Endothelial cell of umbilical vein (primary cell): ENCODE data around the gene FLRT3. TPM values are rescaled to one million over a fixed set of nuclear protein-coding genes. Genes with fewer than 3 reads are reported as not detected.

Source experiments
- BruUV-seq: library from RNA; stranded (reverse); fragments of 400-500 nt; replicated peaks from 2 replicates; lab custom pipeline; 2021; lab: Mats Ljungman, UMichigan
- CTCF ChIA-PET: fragments of 300-600, 350-600 bp; sonication (Branson Sonifier 250); formaldehyde crosslinking; loops from one replicate; lab custom pipeline; 2021; ENCODE audit warnings: antibody characterized with exemption, inconsistent platforms; lab: Charles Lee
- POLR2A ChIA-PET: fragments of 300-600, 350-600 bp; sonication (Branson Sonifier 250); formaldehyde crosslinking; loops from one replicate; lab custom pipeline; 2021; ENCODE audit warnings: antibody characterized with exemption, inconsistent platforms; lab: Charles Lee
- DNase-seq: peaks from one replicate; pipeline ENCODE4 v3.0.0-alpha.2; 2011; ENCODE audit warnings: low read depth, low spot score
- FAIRE-seq: peaks from 2 replicates; lab custom pipeline; 2011; peaks lifted over from hg19 to GRCh38; lab: Jason Lieb, UNC
- H2AFZ ChIP-seq: 2 replicates; pipeline ENCODE4 v1.6.0; 2012; ENCODE audit warnings: low read depth, low read length, control low read depth, inconsistent platforms
- H3K27ac ChIP-seq: 2 replicates; pipeline ENCODE4 v1.5.1; 2011; ENCODE audit warnings: low read depth, mild to moderate bottlenecking, control low read depth, low read length, moderate library complexity; ENCODE audit not compliant: insufficient read depth
- H3K27me3 ChIP-seq, 2 experiments: 2 replicates each; pipeline versions ENCODE4 v1.6.0 to v1.6.1; 2011; ENCODE audit warnings: low read length in 2 of 2, mixed read lengths in 1 of 2; ENCODE audit not compliant: control insufficient read depth in 2 of 2, insufficient read depth in 2 of 2
- H3K36me3 ChIP-seq, 2 experiments: 2 replicates in 1 of 2; 3 replicates in 1 of 2; pipeline ENCODE4 v1.5.1; 2011; ENCODE audit warnings: low read length in 2 of 2, mild to moderate bottlenecking in 1 of 2, moderate library complexity in 1 of 2; ENCODE audit not compliant: control insufficient read depth in 2 of 2, insufficient read depth in 2 of 2; ENCODE audit errors: extremely low read depth in 1 of 2
- H3K4me1 ChIP-seq: 3 replicates; pipeline ENCODE4 v1.5.1; 2011; ENCODE audit warnings: mild to moderate bottlenecking, low read length; ENCODE audit not compliant: control insufficient read depth, insufficient read depth; ENCODE audit errors: extremely low read depth
- H3K4me2 ChIP-seq: 2 replicates; pipeline ENCODE4 v1.6.1; 2011; ENCODE audit warnings: low read length, control low read depth, mixed read lengths; ENCODE audit not compliant: insufficient read depth
- H3K4me3 ChIP-seq, 3 experiments: fragments of 200-600 bp in 1 of 3; sonication (generic), shearing (Covaris generic) in 1 of 3; replicated peaks in 1 of 3; 2 replicates each; pipeline ENCODE4 v1.5.1; 2011 to 2016; ENCODE audit warnings: control low read depth in 3 of 3, low read length in 3 of 3, mild to moderate bottlenecking in 2 of 3, inconsistent platforms in 1 of 3, low read depth in 1 of 3, moderate library complexity in 1 of 3; ENCODE audit not compliant: insufficient read depth in 1 of 3
- H3K79me2 ChIP-seq: 2 replicates; pipeline ENCODE4 v1.6.0; 2012; ENCODE audit warnings: low read length, inconsistent platforms; ENCODE audit not compliant: control insufficient read depth, insufficient read depth
- H3K9ac ChIP-seq: replicated peaks from 2 replicates; pipeline ENCODE3; 2011; ENCODE audit warnings: low read length, control low read depth; ENCODE audit not compliant: insufficient read depth; ENCODE audit errors: extremely low read depth
- H3K9me1 ChIP-seq: replicated peaks from 3 replicates; pipeline ENCODE4 v1.6.0; 2011; ENCODE audit warnings: mild to moderate bottlenecking, low read length; ENCODE audit not compliant: control insufficient read depth, insufficient read depth; ENCODE audit errors: extremely low read depth
- H3K9me3 ChIP-seq: replicated peaks from 2 replicates; pipeline ENCODE4 v1.5.1; 2012; ENCODE audit warnings: low read length, inconsistent platforms; ENCODE audit not compliant: control insufficient read depth, insufficient read depth
- H4K20me1 ChIP-seq: replicated peaks from 2 replicates; pipeline ENCODE3; 2011; ENCODE audit warnings: mild to moderate bottlenecking, low read length; ENCODE audit not compliant: control insufficient read depth, insufficient read depth; ENCODE audit errors: extremely low read depth
- CTCF ChIP-seq, 2 donors: IDR thresholded peaks; 1 replicate in 1 of 2; 2 replicates in 1 of 2; pipeline ENCODE4 v1.5.1; 2011; ENCODE audit warnings: low read length in 2 of 2, mild to moderate bottlenecking in 2 of 2, moderate library complexity in 2 of 2, control low read depth in 1 of 2, inconsistent platforms in 1 of 2, low read depth in 1 of 2; ENCODE audit not compliant: insufficient read depth in 1 of 2; ENCODE audit errors: extremely low read depth in 1 of 2
- EZH2 ChIP-seq: IDR thresholded peaks from 2 replicates; pipeline ENCODE4 v1.6.1; 2012; ENCODE audit warnings: borderline replicate concordance, low read depth, mild to moderate bottlenecking, moderate library complexity, low read length, inconsistent platforms; ENCODE audit not compliant: severe bottlenecking
- GATA2 ChIP-seq: IDR thresholded peaks from 2 replicates; pipeline ENCODE4 v1.7.0; 2011; ENCODE audit warnings: low read depth, mild to moderate bottlenecking, moderate library complexity, mixed read lengths, low read length; ENCODE audit not compliant: insufficient read length, insufficient read depth
- JUN ChIP-seq: IDR thresholded peaks from 2 replicates; pipeline ENCODE4 v1.6.1; 2011; ENCODE audit warnings: borderline replicate concordance, low read depth; ENCODE audit not compliant: insufficient read length, insufficient read depth
- MYC ChIP-seq: IDR thresholded peaks from one replicate; pipeline ENCODE4 v1.6.1; 2011; ENCODE audit warnings: mild to moderate bottlenecking, low read depth, low read length
- POLR2A ChIP-seq: IDR thresholded peaks from 2 replicates; pipeline ENCODE4 v1.6.1; 2012; ENCODE audit warnings: low read depth, mild to moderate bottlenecking, control low read depth, low read length
- dilution Hi-C: fragments of 300-500 bp; cut with MboI; formaldehyde crosslinking; loops from one replicate; pipeline ENCODE4 v1.15.0; 2019; ENCODE audit warnings: low sequenced_read_pairs; ENCODE audit not compliant: extremely low pct_ligation_motif_present
- intact Hi-C: fragments of 100-400 bp; cut with micrococcal nuclease; formaldehyde crosslinking; loops from one replicate; pipeline ENCODE4 v1.10.0; 2022
- polyA plus RNA-seq, 4 experiments: library from polyadenylated mRNA; depleted of rRNA in 3 of 4; stranded (reverse) in 3 of 4; unstranded in 1 of 4; fragments of >200 nt; gene quantifications; 2 replicates each; pipeline versions ENCODE4 v1.2.1 to v1.2.3, GENCODE V29; 2011 to 2012; ENCODE audit warnings: missing spikeins in 1 of 4
- total RNA-seq: library from RNA; stranded (reverse); gene quantifications from 2 replicates; pipeline ENCODE4 v1.2.3, GENCODE V29; 2021

FLRT3 gene
- total and polyA plus RNA-seq, 2 donors (not counting 3 experiments of a cell fraction or from before 2014, with no cell fraction given), result 0.06 to 0.13 TPM

GRCh38 chr20:14313341-14314020, 23.9 kb downstream of the FLRT3 start:
- H3K4me2 ChIP-seq, result no peak overlapping the region
- H4K20me1 ChIP-seq, result no peaks in the 10 kb centered on the region
- H3K79me2 ChIP-seq, result no peaks in the 10 kb centered on the region
- no peaks in the 10 kb centered on the region for H3K9me3 ChIP-seq
- intact Hi-C loops (no loop called here), dilution Hi-C loops (no loop called here)
- no TSS peak for BruUV-seq
- H3K27me3 ChIP-seq, result no peaks in the 10 kb centered on the region
- ChIA-PET POLR2A (no interaction called here), CTCF (no interaction called here)
- no peaks in the 10 kb centered on the region for H3K4me1 ChIP-seq
- no peak overlapping the region for H3K27ac ChIP-seq
- H3K36me3 ChIP-seq, result no peaks in the 10 kb centered on the region
- no peak overlapping the region for H3K9ac ChIP-seq
- FAIRE-seq, result no peak
- DNase-seq, result no peak
- H3K4me3 ChIP-seq, result no peak overlapping the region
- no peak overlapping the region for H2AFZ ChIP-seq
- TF ChIP-seq CTCF (IDR thresholded peaks at IDR 0.05; ENCODE audit: extremely low read depth in 1 of 2, insufficient read depth in 1 of 2, low read depth in 1 of 2, low read length in 2 of 2) (no peak), POLR2A (no peak), JUN (no peak), EZH2 (no peak), GATA2 (no peak), MYC (no peak)
- no peaks in the 10 kb centered on the region for H3K9me1 ChIP-seq
